Hindlimb muscle (tissue), 1 donor: ENCODE data around the gene ZBTB9. TPM values are rescaled to one million over a fixed set of nuclear protein-coding genes. Genes with fewer than 3 reads are reported as not detected.
"Not testable (repeated sequence)": the region's sequence is repeated elsewhere in the genome, so short reads cannot be mapped to it uniquely, and the experiment has no call there.

Source experiments
- DNase-seq: peaks from one replicate; pipeline ENCODE4 v3.0.0-alpha.2; 2013
- polyA plus RNA-seq: library from polyadenylated mRNA; unstranded; fragments of 120-200 nt; gene quantifications from one replicate; pipeline ENCODE4 v1.2.1, GENCODE V29; 2013; ENCODE audit not compliant: insufficient read length

The ZBTB9 gene
- polyA plus RNA-seq, 1 donor = 6.4 TPM

DNA sequence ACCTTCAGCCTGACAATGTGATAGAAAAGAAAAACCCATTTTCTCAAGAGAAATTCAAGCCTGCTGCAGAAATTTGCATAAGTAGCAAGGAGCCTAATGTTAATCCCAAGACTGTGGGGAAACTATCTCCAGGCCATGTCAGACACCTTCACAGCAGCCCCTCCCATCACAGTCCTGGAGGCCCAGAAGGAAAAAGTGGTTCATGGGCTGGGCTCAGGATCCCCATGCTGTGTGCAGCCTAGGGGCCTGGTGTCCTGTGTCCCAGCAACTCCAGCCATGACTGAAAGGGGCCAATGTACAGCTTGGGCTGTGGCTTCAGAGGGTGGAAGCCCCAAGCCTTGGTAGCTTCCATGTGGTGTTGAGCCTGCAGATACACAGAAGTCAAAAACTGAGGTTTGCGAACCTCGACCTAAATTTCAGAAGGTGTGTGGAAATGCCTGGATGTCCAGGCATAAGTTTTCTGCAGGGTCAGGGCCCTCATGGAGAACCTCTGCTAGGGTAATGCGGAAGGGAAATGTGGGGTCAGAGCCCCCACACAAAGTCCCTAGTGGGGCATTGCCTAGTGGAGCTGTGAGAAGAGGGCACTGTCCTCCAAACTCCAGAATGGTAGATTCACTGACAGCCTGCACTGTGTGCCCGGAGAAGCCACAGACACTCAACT, 11.8 kb downstream of the ZBTB9 start:
- no peak for DNase-seq

DNA sequence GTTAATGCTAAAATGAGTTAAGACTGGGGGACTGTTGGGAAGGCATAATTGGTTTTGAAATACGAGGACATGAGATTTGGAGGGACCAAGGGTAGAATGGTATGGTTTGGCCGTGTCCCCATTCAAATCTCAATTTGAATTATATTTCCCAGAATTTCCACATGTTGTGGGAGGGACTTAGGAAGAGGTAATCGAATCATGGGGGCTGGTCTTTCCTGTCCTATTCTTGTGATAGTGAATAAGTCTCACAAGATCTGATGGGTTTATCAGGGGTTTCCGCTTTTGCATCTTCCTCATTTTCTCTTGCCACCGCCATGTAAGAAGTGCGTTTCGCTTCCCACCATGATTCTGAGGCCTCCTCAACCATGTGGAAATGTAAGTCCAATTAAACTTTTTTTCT, 12.7 kb downstream of the ZBTB9 start:
- no peak for DNase-seq

GRCh38 chr6:33469661-33470060, 15.3 kb downstream of the ZBTB9 start:
- DNase-seq = no peak

DNA sequence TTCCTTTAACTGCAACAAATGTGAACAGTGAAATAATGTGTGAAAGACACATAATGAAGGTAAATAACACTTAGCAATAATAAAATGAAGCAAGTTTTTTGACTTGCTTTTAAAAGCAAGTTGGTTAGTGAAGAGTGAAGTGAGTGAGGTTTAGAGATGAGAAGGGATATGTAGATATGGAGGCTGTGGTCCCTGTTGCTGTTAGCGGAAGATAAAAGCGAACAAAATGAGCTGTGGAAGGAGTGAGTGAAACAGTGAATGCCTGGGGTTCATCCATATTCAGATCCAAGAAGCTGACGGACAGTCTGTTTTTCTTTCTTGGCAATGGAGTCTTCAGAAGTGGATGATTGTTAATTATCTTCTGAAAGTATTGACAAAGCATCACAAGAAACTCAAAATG, 23.5 kb downstream of the ZBTB9 start:
- DNase-seq = no peak

- DNase-seq = no peak
These were observed 26.8 kb downstream of the ZBTB9 start for GRCh38 chr6:33481192-33481591.

- DNase-seq = not testable (repeated sequence)
These were observed 28.2 kb downstream of the ZBTB9 start for GRCh38 chr6:33482620-33483019.

DNA sequence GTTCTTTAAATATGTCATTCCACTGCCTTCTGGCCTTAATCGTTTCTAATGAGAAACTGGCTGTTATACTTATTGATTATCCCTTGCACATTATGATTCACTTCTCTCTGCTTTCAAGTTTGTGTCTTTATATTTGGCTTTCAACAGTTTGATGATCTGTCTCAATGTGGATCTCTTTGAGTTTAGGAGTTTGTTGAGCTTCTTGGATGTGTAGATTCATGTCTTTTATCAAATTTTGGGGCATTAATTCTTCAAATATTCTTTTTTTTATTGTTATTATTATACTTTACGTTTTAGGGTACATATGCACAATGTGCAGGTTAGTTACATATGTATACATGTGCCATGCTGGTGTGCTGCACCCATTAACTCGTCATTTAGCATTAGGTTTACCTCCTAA, 29.3 kb downstream of the ZBTB9 start:
- no peak for DNase-seq

DNA sequence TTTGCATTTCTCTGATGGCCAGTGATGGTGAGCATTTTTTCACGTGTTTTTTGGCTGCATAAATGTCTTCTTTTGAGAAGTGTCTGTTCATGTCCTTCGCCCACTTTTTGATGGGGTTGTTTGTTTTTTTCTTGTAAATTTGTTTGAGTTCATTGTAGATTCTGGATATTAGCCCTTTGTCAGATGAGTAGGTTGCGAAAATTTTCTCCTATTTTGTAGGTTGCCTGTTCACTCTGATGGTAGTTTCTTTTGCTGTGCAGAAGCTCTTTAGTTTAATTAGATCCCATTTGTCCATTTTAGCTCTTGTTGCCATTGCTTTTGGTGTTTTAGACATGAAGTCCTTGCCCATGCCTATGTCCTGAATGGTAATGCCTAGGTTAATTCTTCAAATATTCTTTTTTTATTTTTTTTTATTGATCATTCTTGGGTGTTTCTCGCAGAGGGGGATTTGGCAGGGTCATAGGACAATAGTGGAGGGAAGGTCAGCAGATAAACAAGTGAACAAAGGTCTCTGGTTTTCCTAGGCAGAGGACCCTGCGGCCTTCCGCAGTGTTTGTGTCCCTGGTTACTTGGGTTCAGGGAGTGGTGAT, 30.4 kb downstream of the ZBTB9 start:
- not testable (repeated sequence) for DNase-seq

DNA sequence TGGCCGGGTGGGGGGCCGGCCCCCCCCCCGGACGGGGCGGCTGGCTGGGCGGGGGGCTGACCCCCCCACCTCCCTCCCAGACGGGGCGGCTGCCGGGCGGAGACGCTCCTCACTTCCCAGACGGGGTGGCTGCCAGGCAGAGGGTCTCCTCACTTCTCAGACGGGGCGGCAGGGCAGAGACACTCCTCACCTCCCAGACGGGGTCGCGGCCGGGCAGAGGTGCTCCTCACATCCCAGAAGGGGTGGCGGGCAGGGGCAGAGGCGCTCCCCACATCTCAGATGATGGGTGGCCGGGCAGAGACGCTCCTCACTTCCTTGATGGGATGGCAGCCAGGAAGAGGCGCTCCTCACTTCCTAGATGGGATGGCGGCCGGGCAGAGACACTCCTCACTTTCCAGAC, 31.3 kb downstream of the ZBTB9 start:
- not testable (repeated sequence) for DNase-seq

DNA sequence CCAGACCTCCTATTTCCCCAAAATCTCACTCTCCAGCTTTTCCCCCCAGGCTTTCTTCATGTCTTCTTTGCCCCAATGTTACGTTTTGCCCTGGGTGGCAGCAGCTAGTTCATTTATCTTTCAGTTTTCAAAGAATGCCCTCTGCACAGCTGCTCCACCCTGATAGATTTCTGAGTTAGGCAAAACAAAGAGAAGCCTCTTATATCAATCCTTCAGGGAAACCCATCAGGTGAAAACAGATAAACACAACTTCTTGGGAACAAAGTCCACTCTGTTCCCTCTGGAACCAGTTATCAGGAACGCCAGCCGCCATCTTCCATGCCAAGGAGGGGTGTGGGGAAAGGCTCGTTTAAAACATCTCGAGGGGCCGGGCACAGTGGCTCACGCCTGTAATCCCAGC, 34.0 kb downstream of the ZBTB9 start:
- DNase-seq = no peak

- DNase-seq = no peak
These were observed 35.8 kb downstream of the ZBTB9 start for GRCh38 chr6:33490198-33490597.

DNA sequence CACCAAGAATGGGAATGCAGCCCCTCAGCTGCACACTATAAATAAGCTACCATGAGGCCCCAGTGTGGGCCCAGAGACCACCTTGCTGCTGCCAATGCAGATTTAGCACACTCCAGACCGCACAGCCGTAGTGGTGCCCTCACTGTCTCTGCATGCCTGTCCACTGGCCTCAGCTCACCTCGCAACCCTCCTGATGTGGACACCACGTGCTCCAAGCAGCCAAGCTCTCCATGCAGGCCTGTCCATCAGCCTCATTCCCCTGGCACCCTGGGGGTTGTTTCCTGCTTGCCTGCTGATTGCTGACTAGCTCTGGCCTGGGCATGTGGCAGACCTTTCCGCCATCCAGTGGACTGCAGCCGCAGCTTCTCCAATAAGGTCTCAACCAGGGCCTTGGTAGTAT, 36.2 kb downstream of the ZBTB9 start:
- DNase-seq = no peak

DNA sequence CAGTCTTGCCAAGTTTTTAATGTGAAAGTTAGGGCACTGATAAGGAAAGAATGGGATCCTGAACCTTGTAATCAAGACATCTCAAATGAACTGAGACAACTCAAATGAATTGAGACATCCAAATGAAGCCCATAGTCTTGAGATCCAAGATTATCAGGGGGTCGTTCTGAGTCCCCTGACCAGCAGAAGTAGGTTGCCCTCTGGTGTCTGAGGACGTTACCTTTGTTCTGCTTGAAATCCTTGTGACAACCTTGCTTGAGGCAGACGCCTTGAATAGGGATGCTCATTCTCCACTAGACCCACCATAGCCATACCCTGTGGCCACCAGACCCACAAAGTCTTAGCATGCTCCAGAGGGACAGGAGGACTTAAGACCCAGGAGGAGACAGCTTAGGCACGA, 37.7 kb downstream of the ZBTB9 start:
- DNase-seq = no peak

- no peak for DNase-seq
These were observed 42.8 kb downstream of the ZBTB9 start for GRCh38 chr6:33497157-33497556.

DNA sequence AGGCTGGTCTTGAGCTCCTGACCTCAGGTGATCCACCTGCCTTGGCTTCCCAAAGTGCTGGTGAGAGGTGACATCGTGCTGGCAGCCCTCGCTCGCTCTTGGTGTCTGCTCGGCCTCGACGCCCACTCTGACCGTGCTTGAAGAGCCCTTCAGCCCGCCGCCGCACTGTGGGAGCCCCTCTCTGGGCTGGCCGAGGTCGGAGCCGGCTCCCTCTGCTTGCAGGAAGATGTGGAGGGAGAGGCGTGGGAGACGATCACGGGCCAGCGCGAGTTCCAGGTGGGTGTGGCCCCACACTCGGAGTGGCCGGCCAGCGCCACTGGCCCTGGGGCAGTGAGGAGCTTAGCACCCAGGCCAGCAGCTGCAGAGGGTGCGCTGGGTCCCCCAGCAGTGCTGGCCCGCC, 48.1 kb downstream of the ZBTB9 start:
- DNase-seq = no peak

GRCh38 chr6:33504486-33504885, 50.1 kb downstream of the ZBTB9 start:
- DNase-seq = no peak

GRCh38 chr6:33505548-33506370, 51.4 kb downstream of the ZBTB9 start:
- no peak for DNase-seq

Other genes starting within 250 kb of the ZBTB9 start
- gene HSD17B8, start 249.9 kb upstream of the ZBTB9 start, polyA plus RNA-seq = 11.5 TPM
- 36.0 TPM for gene RING1, start 246.1 kb upstream of the ZBTB9 start, polyA plus RNA-seq
- gene VPS52, start 182.7 kb upstream of the ZBTB9 start, polyA plus RNA-seq = 47.3 TPM
- gene RPS18, start 182.5 kb upstream of the ZBTB9 start, polyA plus RNA-seq = 4,638 TPM
- gene B3GALT4, start 177.5 kb upstream of the ZBTB9 start, polyA plus RNA-seq = 2.2 TPM
- gene WDR46, start 165.3 kb upstream of the ZBTB9 start, polyA plus RNA-seq = 58.4 TPM
- 41.2 TPM for gene PFDN6, start 165.0 kb upstream of the ZBTB9 start, polyA plus RNA-seq
- gene RGL2, start 155.6 kb upstream of the ZBTB9 start, polyA plus RNA-seq = 63.4 TPM
- gene TAPBP, start 140.5 kb upstream of the ZBTB9 start, polyA plus RNA-seq = 24.6 TPM
- gene ZBTB22, start 136.8 kb upstream of the ZBTB9 start, polyA plus RNA-seq = 16.3 TPM
- gene DAXX, start 131.6 kb upstream of the ZBTB9 start, polyA plus RNA-seq = 25.9 TPM
- 18.1 TPM for gene KIFC1, start 62.8 kb upstream of the ZBTB9 start, polyA plus RNA-seq
- 46.7 TPM for gene PHF1, start 43.6 kb upstream of the ZBTB9 start, polyA plus RNA-seq
- 153 TPM for gene CUTA, start 36.5 kb upstream of the ZBTB9 start, polyA plus RNA-seq
- 30.5 TPM for gene SYNGAP1, start 34.5 kb upstream of the ZBTB9 start, polyA plus RNA-seq
- gene BAK1, start 125.7 kb downstream of the ZBTB9 start, polyA plus RNA-seq = 19.4 TPM
- gene ITPR3, start 166.7 kb downstream of the ZBTB9 start, polyA plus RNA-seq = 8.9 TPM